NCI-H82 (cell line): ENCODE data around the gene CCDC174.
A peak's percentile ranks its signal among the peaks of the same experiment; 100 is the strongest.
"Not testable (repeated sequence)": the region's sequence is repeated elsewhere in the genome, so short reads cannot be mapped to it uniquely, and the experiment has no call there.

Experiments used
- DNase-seq: peaks from one replicate; lab custom pipeline; 2025; lab: John Stamatoyannopoulos, UW

CCDC174 gene

GRCh38 chr3:14651440-14652251, at the start of gene CCDC174:
TSS of gene CCDC174 (plus strand) at chr3:14651762. CDS start at chr3:14651837, 75 bp downstream.
- peak; percentile 98 for DNase-seq

DNA sequence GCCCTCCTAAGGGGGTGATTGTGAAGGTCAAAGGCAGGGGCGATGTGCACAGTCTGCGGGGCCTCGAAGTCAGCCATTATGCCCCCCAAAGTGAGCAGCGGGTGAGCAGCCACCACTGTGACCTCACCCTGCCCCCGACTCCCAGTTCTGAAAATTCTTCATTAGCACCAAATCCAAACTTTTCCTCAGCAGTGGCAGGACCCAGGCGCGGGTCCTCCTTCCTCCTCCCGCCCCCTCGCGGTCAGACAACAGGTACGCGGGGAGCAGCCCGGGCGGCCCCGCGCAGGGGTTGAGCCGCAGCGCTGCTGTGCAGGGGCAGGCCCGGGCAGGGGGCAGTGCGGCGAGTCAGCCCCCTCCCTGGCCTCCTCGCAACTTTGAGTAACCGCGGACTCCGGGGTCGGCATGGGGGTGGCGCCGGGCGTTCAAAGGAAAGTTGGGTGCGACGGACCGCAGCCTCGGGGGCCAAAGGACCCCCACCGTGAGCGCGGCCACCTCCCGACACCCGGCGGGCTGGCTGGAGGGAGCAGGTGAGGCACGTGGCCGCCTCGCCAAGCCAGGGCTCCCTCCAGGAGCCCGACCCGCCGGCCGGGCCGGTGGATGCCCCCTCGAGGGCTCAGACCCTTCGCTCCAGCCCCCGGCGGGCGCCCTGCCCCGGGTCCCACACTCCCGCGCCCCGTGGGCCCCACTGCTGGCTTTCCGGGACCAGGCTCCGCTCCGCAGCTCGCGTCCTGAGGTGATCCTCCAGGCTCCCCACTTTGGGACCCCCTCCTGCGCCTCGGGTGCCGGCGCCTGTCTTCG, 49.4 kb upstream of the CCDC174 start:
- peak; percentile 32 for DNase-seq

DNA sequence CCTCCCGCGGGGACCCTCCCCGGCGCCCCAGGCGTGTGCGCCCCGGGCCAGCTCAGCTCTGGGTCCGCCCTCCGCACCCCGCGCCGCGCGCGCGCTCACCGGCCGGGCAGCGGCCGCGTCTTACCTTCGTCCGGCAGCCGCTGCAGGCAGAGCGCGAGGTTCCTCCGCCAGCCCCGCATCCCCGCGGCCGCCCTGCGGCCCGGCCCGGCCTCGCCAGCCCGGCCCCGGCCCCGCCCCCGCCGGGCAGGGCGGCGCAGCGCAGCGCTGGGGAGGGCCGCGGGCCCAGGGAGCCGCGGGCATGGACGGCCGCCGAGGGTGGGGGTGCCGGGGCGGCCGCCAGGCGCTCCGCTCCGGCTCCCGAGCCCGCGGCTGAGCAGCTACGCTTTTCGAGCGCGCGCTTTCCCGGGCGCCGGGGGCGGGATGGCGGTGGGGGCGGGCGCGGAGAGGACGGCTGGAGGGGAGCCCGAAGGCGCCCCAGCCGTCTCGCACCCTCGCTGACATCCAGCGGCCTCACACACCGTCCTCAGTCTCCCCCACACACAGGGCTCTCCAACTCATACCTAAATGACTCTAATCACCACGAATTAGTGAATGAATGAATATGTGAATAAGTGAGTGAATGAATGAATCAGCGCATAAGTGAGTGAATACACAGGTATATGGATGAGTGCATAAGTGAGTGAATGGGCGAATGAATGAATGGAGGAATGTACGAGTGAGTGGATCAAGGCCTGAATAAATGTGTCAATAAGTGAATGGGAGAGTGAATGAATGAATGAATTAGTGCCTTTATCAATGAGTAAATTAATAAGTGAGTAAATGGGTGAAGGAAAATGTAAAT, 48.5 kb upstream of the CCDC174 start:
- DNase-seq, result no peak

- DNase-seq, result no peak
Measured at GRCh38 chr3:14605067-14605466, 46.5 kb upstream of the CCDC174 start.

DNA sequence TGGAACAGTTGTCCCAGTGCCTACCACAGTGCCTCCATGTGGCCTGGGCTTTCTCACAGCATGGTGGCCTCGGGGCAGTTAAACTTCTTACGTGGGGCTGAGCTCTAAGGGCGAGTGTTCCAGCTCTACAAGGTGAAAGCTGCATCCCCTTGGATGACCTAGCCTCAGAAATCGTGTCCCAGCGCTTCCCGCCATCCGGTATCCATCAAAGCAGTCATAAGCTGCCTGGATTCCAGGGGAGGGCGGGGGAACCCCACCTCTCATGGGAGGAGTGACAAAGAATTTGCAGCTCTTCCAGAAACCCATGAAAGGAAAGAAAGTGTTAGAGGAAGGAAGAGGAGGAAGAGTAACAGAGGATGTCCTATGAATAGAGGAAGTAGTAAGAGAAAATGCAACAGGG, 45.8 kb upstream of the CCDC174 start:
- no peak for DNase-seq

GRCh38 chr3:14606669-14607339, 44.8 kb upstream of the CCDC174 start:
- no peak for DNase-seq

- no peak for DNase-seq
Measured at GRCh38 chr3:14608298-14608697, 43.3 kb upstream of the CCDC174 start.

- not testable (repeated sequence) for DNase-seq
Measured at GRCh38 chr3:14609058-14609457, 42.5 kb upstream of the CCDC174 start.

DNA sequence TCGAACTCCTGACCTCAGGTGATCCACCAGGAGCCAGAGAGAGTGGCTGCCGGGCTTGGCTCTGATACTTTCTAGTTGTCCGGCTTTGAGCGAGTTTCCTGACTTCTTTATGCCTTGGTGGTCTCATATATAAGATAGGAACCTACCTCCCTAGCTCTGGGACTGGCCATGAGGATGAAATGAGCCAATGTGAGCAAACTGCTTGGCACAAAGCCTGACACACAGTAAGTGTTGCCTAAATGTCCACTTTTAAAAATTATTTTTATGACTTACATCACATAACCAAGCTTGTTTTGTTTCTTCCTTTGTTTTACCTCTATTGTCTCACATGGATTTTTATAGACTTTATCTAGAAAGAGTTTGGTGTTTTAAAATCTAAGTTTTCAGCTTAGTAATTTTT, 42.1 kb upstream of the CCDC174 start:
- DNase-seq, result no peak

- peak; percentile 52 for DNase-seq
Measured at GRCh38 chr3:14609941-14610340, 41.6 kb upstream of the CCDC174 start.

GRCh38 chr3:14614189-14614588, 37.4 kb upstream of the CCDC174 start:
- no peak for DNase-seq

DNA sequence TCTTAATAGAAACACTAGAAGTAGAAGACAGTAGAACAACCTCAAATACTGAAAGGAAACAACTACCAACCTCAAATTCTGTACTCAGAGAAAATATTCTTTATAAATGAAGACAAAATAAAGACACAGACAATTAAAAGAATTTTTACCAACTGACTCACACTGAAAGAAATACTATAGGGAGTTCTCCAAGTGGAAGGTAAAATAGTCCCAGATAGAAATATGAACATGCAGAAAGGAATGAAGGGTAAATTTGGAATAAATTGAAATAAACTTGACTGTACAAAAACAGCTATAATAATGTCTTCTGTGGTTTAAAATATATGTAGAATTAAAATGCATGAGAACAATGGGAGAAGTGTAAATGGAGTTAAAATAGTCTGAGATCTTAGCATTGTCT, 36.7 kb upstream of the CCDC174 start:
- DNase-seq, result no peak

DNA sequence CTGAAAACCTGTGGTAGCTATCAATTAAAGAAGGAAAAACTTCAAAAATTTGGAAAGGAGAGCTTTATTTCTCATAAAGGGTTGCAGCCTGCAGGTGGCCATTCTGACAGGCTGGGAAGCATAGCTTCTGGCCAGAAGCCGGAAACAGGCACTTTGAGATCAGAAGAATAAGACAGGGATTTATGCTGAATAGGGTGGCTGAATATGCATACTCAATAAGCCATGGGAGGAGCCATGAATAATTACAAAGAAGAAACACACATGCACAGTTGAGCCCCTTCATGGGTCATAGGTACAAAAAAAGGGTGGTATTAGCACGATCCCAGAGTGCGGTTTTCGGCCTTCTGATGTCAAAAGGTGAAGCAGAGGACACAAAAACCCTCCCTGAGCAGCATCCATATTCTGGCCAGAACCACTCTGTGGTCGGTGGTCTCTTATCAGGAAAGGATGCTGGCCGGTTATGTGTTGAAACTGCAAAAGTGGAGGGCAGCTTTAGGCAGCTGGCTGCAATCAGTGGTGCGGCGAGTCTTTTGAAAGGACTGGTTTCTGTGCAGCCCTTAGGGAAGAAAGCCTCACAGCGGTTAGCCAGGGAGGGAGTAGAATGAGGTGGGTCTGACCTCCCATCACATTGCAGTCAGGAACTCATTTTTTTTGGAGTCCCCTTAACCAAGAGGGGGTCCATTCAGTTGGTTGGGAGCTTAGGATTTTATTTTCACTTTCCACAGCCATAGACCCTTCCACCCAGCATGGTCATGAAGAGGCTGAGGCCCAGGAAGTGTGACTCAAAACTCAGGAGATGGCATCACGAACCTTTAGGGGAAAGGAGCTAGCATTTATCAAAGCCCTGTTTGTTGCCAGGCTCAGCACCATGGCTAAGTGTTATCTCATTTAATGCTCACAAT, 34.7 kb upstream of the CCDC174 start:
- DNase-seq, result no peak

DNA sequence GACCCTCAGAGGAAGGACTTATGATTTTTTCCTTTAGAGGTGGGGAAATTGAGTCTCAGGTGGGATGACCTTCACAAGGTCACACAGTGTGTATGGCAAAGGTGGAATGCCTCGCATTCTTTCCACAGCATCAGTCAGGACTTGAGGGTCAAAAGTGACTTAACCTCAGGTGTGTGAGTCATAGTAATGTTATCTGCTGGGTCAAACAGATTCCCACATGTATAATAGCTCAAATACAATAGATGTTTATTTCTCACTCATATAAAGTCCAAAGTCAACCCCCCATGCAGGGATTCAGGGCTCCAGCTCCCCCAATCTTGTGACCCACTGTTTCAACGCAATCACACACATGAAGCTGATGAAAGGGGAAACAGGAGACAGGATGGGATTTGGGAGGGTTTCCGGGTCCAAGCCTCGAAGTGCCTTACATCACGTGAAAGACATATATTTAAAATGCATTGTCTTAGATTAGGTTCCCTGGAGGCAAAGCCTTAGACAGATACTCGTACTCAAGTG, 34.0 kb upstream of the CCDC174 start:
- no peak for DNase-seq

- no peak for DNase-seq
Measured at GRCh38 chr3:14619605-14620004, 32.0 kb upstream of the CCDC174 start.

DNA sequence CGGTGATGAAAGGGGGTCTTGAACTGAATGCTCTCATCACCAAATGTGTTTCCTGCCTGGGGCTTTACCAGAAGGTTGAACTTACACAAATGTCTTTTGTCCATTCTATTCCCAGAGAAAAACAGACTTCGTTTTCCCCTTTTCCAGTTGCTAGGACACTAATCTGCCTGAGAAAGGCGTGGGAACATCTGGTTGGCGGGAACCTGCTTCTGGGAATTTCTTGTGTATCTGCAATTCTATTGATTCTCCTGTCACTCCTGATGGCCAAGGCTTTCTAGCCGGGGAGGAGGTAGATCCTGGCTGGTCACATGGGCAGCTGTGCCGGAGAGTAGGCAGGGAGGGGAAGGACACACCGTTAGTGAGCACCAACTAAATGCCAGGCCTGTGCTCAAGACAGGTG, 31.1 kb upstream of the CCDC174 start:
- DNase-seq, result no peak

DNA sequence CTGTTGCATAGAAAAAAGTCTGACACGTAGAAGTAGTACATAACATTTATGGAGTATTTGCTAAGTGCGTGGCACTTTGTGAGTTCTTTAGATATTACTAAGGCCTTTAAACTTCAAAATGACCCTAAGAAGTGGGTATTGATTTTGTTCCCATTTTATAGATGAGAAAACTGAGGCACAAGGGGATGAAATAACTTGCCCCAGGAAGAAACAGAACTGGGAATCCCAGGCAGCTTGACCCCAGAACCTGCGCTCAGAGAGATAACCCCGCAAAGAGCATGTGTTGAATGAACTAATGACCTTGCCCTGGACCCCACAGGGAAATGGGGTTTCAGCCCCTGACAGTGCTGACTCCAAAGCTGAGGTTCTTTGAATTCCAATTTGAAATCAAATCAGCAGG, 30.5 kb upstream of the CCDC174 start:
- no peak for DNase-seq

DNA sequence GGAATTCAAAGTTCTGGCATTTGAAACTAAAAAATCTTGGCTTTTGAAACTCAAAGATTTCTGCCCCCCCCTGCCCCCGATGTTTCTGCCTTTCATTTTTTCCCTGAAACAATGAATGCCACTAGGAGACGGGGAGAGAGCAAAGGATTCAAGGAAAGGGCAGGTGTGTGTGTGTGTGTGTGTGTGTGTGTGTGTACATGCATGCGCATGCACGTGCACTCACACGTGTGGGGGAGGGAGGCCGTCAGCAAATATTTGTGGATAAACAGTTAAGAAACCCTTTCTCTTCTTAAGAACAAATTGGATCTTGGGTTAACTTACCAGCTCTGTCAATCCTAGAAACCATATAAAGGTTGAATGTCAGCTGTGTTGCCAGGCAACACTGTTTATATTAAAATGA, 29.2 kb upstream of the CCDC174 start:
- no peak for DNase-seq

- DNase-seq, result no peak
Measured at GRCh38 chr3:14623569-14624051, 28.0 kb upstream of the CCDC174 start.

DNA sequence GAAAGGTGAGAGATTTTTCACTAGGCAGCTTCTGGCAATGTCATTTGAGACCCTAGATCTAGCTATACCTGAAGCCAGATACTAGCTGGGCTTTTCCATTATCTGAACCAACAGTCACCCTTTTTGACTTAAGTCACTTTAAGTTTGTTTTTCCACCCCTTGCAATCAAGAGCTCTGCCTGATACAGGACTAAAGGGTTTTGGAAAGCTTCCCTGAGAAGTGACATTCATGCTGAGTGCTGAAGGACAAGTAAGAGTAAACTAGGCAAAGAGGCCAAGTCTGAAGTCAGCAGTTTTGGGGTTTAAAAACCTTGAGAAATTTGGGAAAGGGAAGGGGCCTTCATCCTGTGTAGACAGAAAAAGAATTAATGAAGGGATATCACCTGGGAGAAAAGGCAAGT, 27.1 kb upstream of the CCDC174 start:
- no peak for DNase-seq
